HAP-1 (cell line): Measurements from ENCODE around the gene GPR27.

Experiments used
- DNase-seq, 2 experiments: peaks; one replicate each; pipeline ENCODE4 v3.0.0-alpha.2; 2016 to 2020; ENCODE audit warnings: low spot score in 2 of 2
- H3K27me3 ChIP-seq: fragments of 250-450 bp; sonication (Bioruptor Pico); 2 replicates; pipeline ENCODE4 v1.5.1; 2020; ENCODE audit warnings: low read depth, mild to moderate bottlenecking, moderate library complexity
- H3K36me3 ChIP-seq: fragments of 250-450 bp; sonication (Bioruptor Pico); replicated peaks from 2 replicates; pipeline ENCODE4 v1.5.1; 2020; ENCODE audit warnings: mild to moderate bottlenecking
- H3K4me1 ChIP-seq: fragments of 250-450 bp; sonication (Bioruptor Pico); 2 replicates; pipeline ENCODE4 v1.5.1; 2020; ENCODE audit warnings: mild to moderate bottlenecking
- H3K4me3 ChIP-seq: fragments of 250-450 bp; sonication (Bioruptor Pico); 2 replicates; pipeline ENCODE4 v1.5.1; 2020; ENCODE audit warnings: mild to moderate bottlenecking, moderate library complexity
- H3K9me3 ChIP-seq: fragments of 250-450 bp; sonication (Bioruptor Pico); 2 replicates; pipeline ENCODE4 v1.5.1; 2020; ENCODE audit warnings: mild to moderate bottlenecking, moderate library complexity
- in situ Hi-C: fragments of 300-500 bp; cut with MboI; formaldehyde crosslinking; loops from 3 replicates; pipeline ENCODE4 v1.14.3; 2020; ENCODE audit warnings: low sequenced_read_pairs, inconsistent platforms, mixed read lengths

GPR27 gene

GRCh38 chr3:71723452-71724170 is 30.0 kb upstream of the GPR27 start:
- H3K4me3 ChIP-seq, result peak overlapping the region; percentile 62; the same call in 1 of the 2 replicates
- no peaks in the 10 kb centered on the region for H3K36me3 ChIP-seq
- H3K4me1 ChIP-seq, result peaks cover 11% of the 10 kb centered on the region
- in situ Hi-C loops, result loop anchor here (25.0 kb wide), 2 partner anchors 1114 to 1364 kb away; partner anchors contain the start of gene SHQ1
- no peaks in the 10 kb centered on the region for H3K27me3 ChIP-seq
- no peak for DNase-seq
- no peaks in the 10 kb centered on the region for H3K9me3 ChIP-seq

GRCh38 chr3:71724171-71724453 is 29.5 kb upstream of the GPR27 start:
- no peaks in the 10 kb centered on the region for H3K27me3 ChIP-seq
- H3K4me1 ChIP-seq, result peaks cover 11% of the 10 kb centered on the region
- in situ Hi-C loops, result loop anchor here (25.0 kb wide), 2 partner anchors 1113 to 1363 kb away; partner anchors contain the start of gene SHQ1
- no peaks in the 10 kb centered on the region for H3K36me3 ChIP-seq
- peak overlapping the region; percentile 62 for H3K4me3 ChIP-seq
- DNase-seq, result no peak
- no peaks in the 10 kb centered on the region for H3K9me3 ChIP-seq

- Histone ChIP-seq H3K36me3 (no peaks in the 10 kb centered on the region), H3K9me3 (no peaks in the 10 kb centered on the region), H3K4me1 (peaks cover 17% of the 10 kb centered on the region), H3K27me3 (no peaks in the 10 kb centered on the region), H3K4me3 (peak overlapping the region; percentile 62)
- peak in 1 of 2 experiments; percentile 63 for DNase-seq
- in situ Hi-C loops, result loop anchor here (25.0 kb wide), 2 partner anchors 1113 to 1363 kb away; partner anchors contain the start of gene SHQ1
Measured at GRCh38 chr3:71724584-71725270, 28.9 kb upstream of the GPR27 start.

- Histone ChIP-seq H3K27me3 (no peaks in the 10 kb centered on the region), H3K36me3 (no peaks in the 10 kb centered on the region), H3K4me1 (peaks cover 22% of the 10 kb centered on the region), H3K4me3 (peak within 1 kb of the TSS; percentile 62), H3K9me3 (no peaks in the 10 kb centered on the region)
- in situ Hi-C loops, result no loop called here
- DNase-seq, result peak; percentile 25 to 46
Measured at GRCh38 chr3:71725271-71725991, 28.2 kb upstream of the GPR27 start, which contains the start of gene EIF4E3. Gene EIF4E3 (minus strand): TSS chr3:71725402. CDS start chr3:71725367, 35 bp downstream.

GRCh38 chr3:71726146-71726545 is 27.5 kb upstream of the GPR27 start:
- H3K36me3 ChIP-seq, result no peaks in the 10 kb centered on the region
- no peak overlapping the region; the same call in 1 of the 2 replicates for H3K4me3 ChIP-seq
- H3K9me3 ChIP-seq, result no peaks in the 10 kb centered on the region
- H3K27me3 ChIP-seq, result no peaks in the 10 kb centered on the region
- in situ Hi-C loops, result no loop called here
- H3K4me1 ChIP-seq, result peaks cover 22% of the 10 kb centered on the region
- DNase-seq, result no peak

GRCh38 chr3:71728632-71729342 is 24.9 kb upstream of the GPR27 start:
- DNase-seq, result peak; percentile 42 to 69
- Histone ChIP-seq H3K9me3 (no peaks in the 10 kb centered on the region), H3K36me3 (no peaks in the 10 kb centered on the region), H3K27me3 (no peaks in the 10 kb centered on the region), H3K4me3 (no peak overlapping the region), H3K4me1 (peaks cover 21% of the 10 kb centered on the region)
- in situ Hi-C loops, result no loop called here

- Histone ChIP-seq H3K4me3 (no peak overlapping the region), H3K27me3 (peaks cover 9% of the 10 kb centered on the region), H3K4me1 (peaks cover 11% of the 10 kb centered on the region), H3K36me3 (no peaks in the 10 kb centered on the region), H3K9me3 (no peaks in the 10 kb centered on the region)
- in situ Hi-C loops, result loop anchor here (10.0 kb wide), 1 partner anchor 122 kb away; no protein-coding TSS in a partner anchor
- no peak for DNase-seq
Measured at GRCh38 chr3:71732637-71733036, 21.0 kb upstream of the GPR27 start.

GRCh38 chr3:71733319-71733718 is 20.3 kb upstream of the GPR27 start:
- Histone ChIP-seq H3K4me1 (peaks cover 11% of the 10 kb centered on the region), H3K4me3 (no peak overlapping the region), H3K36me3 (no peaks in the 10 kb centered on the region), H3K27me3 (peaks cover 9% of the 10 kb centered on the region), H3K9me3 (no peaks in the 10 kb centered on the region)
- DNase-seq, result no peak
- in situ Hi-C loops, result loop anchor here (10.0 kb wide), 1 partner anchor 121 kb away; no protein-coding TSS in a partner anchor

- no peak for DNase-seq
- in situ Hi-C loops, result loop anchor here (10.0 kb wide), 1 partner anchor 120 kb away; no protein-coding TSS in a partner anchor
- no peaks in the 10 kb centered on the region for H3K9me3 ChIP-seq
- no peak overlapping the region for H3K4me3 ChIP-seq
- no peaks in the 10 kb centered on the region for H3K36me3 ChIP-seq
- H3K27me3 ChIP-seq, result peaks cover 9% of the 10 kb centered on the region
- peaks cover 5% of the 10 kb centered on the region for H3K4me1 ChIP-seq
Measured at GRCh38 chr3:71734881-71735280, 18.8 kb upstream of the GPR27 start.

GRCh38 chr3:71742621-71743020 is 11.0 kb upstream of the GPR27 start:
- H3K9me3 ChIP-seq, result peaks cover 10% of the 10 kb centered on the region; the same call in 1 of the 2 replicates
- DNase-seq, result no peak
- no peaks in the 10 kb centered on the region for H3K4me1 ChIP-seq
- no peak overlapping the region for H3K4me3 ChIP-seq
- H3K27me3 ChIP-seq, result no peaks in the 10 kb centered on the region; the same call in 1 of the 2 replicates
- in situ Hi-C loops, result no loop called here
- no peaks in the 10 kb centered on the region for H3K36me3 ChIP-seq

GRCh38 chr3:71744738-71745137 is 8.9 kb upstream of the GPR27 start:
- DNase-seq, result no peak
- H3K36me3 ChIP-seq, result no peaks in the 10 kb centered on the region
- no peak overlapping the region for H3K4me3 ChIP-seq
- no peaks in the 10 kb centered on the region for H3K4me1 ChIP-seq
- in situ Hi-C loops, result no loop called here
- H3K9me3 ChIP-seq, result peaks cover 10% of the 10 kb centered on the region; the same call in 1 of the 2 replicates
- H3K27me3 ChIP-seq, result no peaks in the 10 kb centered on the region

GRCh38 chr3:71751602-71752001 is 2.1 kb upstream of the GPR27 start:
- no peak for DNase-seq
- no peaks in the 10 kb centered on the region for H3K36me3 ChIP-seq
- H3K27me3 ChIP-seq, result no peaks in the 10 kb centered on the region
- in situ Hi-C loops, result no loop called here
- 0 out of 2 replicates have a peak, but pooled peaks cover 2% of the 10 kb centered on the region for H3K4me1 ChIP-seq
- H3K4me3 ChIP-seq, result no peak overlapping the region
- H3K9me3 ChIP-seq, result no peaks in the 10 kb centered on the region
